ENCODE results near the gene KLHL29. TPM values are rescaled to one million over a fixed set of nuclear protein-coding genes. Genes with fewer than 3 reads are reported as not detected.

KLHL29 gene
- total RNA-seq, 1 experiment from 2014 or later: 16.7 TPM

- H3K27me3 ChIP-seq (ENCODE audit: insufficient read depth, low read length): no peaks in the 10 kb centered on the region
- H3K79me2 ChIP-seq (ENCODE audit: insufficient read depth, low read length): no peaks in the 10 kb centered on the region
- TF ChIP-seq EZH2phosphoT487 (IDR thresholded peaks at IDR 0.05; ENCODE audit: borderline replicate concordance) (no peak), ZFX (IDR thresholded peaks at IDR 0.05) (no peak), CEBPB (IDR thresholded peaks at IDR 0.05; ENCODE audit: low read depth) (no peak), POLR2AphosphoS5 (IDR thresholded peaks at IDR 0.05; ENCODE audit: low read depth, low read length) (no peak)
- TF ChIP-seq, protein P1, sequence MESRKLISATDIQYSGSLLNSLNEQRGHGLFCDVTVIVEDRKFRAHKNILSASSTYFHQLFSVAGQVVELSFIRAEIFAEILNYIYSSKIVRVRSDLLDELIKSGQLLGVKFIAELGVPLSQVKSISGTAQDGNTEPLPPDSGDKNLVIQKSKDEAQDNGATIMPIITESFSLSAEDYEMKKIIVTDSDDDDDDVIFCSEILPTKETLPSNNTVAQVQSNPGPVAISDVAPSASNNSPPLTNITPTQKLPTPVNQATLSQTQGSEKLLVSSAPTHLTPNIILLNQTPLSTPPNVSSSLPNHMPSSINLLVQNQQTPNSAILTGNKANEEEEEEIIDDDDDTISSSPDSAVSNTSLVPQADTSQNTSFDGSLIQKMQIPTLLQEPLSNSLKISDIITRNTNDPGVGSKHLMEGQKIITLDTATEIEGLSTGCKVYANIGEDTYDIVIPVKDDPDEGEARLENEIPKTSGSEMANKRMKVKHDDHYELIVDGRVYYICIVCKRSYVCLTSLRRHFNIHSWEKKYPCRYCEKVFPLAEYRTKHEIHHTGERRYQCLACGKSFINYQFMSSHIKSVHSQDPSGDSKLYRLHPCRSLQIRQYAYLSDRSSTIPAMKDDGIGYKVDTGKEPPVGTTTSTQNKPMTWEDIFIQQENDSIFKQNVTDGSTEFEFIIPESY (IDR thresholded peaks at IDR 0.05; ENCODE audit: extremely low read depth, insufficient replicate concordance, low read length): no peak
- no peaks in the 10 kb centered on the region for H3K36me3 ChIP-seq (ENCODE audit: control insufficient read depth in 1 of 2, insufficient read depth in 2 of 2, low read length in 2 of 2)
- no peak overlapping the region for H3K9ac ChIP-seq (ENCODE audit: low read length)
- no peak overlapping the region for H3K27ac ChIP-seq (ENCODE audit: low read depth, low read length)
- no peak overlapping the region for H2AFZ ChIP-seq (ENCODE audit: low read depth, low read length, poor library complexity, severe bottlenecking)
- H3K9me3 ChIP-seq (ENCODE audit: control insufficient read depth in 1 of 2, insufficient read depth in 1 of 2, low read depth in 1 of 2, low read length in 2 of 2): no peaks in the 10 kb centered on the region
- H3K4me1 ChIP-seq (ENCODE audit: control insufficient read depth in 1 of 2, insufficient read depth in 2 of 2, low read length in 2 of 2): peaks cover 0 to 10% of the 10 kb centered on the region in 2 experiments; a peak in 2 of 4 replicates
- H3K9me2 ChIP-seq (ENCODE audit: insufficient read depth): no peaks in the 10 kb centered on the region
- H3K4me2 ChIP-seq (ENCODE audit: low read length): no peak overlapping the region
- ChIA-PET CTCF (no interaction called here), POLR2A (no interaction called here), RAD21 (ENCODE audit: low non-redundant PET in 1 of 2, low total read pairs in 2 of 2, uncharacterized antibody in 2 of 2, unreplicated experiment in 2 of 2) (no interaction called here)
- H4K20me1 ChIP-seq (ENCODE audit: insufficient read depth): no peaks in the 10 kb centered on the region
- BruUV-seq (replicated peaks): no TSS peak
- DNase-seq (ENCODE audit: low read depth, low spot score) (no peak), ATAC-seq (no peak)
- intact Hi-C loops (cut with micrococcal nuclease): loop anchor here (5.0 kb wide), 1 partner anchor 388 kb away; no protein-coding TSS in a partner anchor
- H3K4me3 ChIP-seq (replicated peaks in 1 of 2; ENCODE audit: low read depth in 1 of 2, low read length in 2 of 2): no peak overlapping the region
Measured at GRCh38 chr2:23754970-23755369, 370.0 kb downstream of the KLHL29 start.

GRCh38 chr2:23756593-23757292 is 371.8 kb downstream of the KLHL29 start:
- Histone ChIP-seq H3K9me2 (ENCODE audit: insufficient read depth) (no peaks in the 10 kb centered on the region), H3K79me2 (ENCODE audit: insufficient read depth, low read length) (no peaks in the 10 kb centered on the region), H3K9me3 (ENCODE audit: control insufficient read depth in 1 of 2, insufficient read depth in 1 of 2, low read depth in 1 of 2, low read length in 2 of 2) (no peaks in the 10 kb centered on the region), H3K9ac (ENCODE audit: low read length) (no peak overlapping the region), H3K4me2 (ENCODE audit: low read length) (no peak overlapping the region), H3K4me3 (replicated peaks in 1 of 2; ENCODE audit: low read depth in 1 of 2, low read length in 2 of 2) (no peak overlapping the region), H3K4me1 (ENCODE audit: control insufficient read depth in 1 of 2, insufficient read depth in 2 of 2, low read length in 2 of 2) (peaks cover 0 to 10% of the 10 kb centered on the region in 2 experiments; a peak in 2 of 4 replicates), H3K36me3 (ENCODE audit: control insufficient read depth in 1 of 2, insufficient read depth in 2 of 2, low read length in 2 of 2) (no peaks in the 10 kb centered on the region), H3K27ac (ENCODE audit: low read depth, low read length) (no peak overlapping the region), H2AFZ (ENCODE audit: low read depth, low read length, poor library complexity, severe bottlenecking) (no peak overlapping the region), H4K20me1 (ENCODE audit: insufficient read depth) (no peaks in the 10 kb centered on the region), H3K27me3 (ENCODE audit: insufficient read depth, low read length) (no peaks in the 10 kb centered on the region)
- POLR2A ChIA-PET: no interaction called here
- CTCF ChIA-PET: no interaction called here
- DNase-seq (ENCODE audit: low read depth, low spot score) (no peak), ATAC-seq (no peak)
- TF ChIP-seq FOSL1 (IDR thresholded peaks at IDR 0.05; ENCODE audit: low read depth): no peak
- TF ChIP-seq, protein P2, sequence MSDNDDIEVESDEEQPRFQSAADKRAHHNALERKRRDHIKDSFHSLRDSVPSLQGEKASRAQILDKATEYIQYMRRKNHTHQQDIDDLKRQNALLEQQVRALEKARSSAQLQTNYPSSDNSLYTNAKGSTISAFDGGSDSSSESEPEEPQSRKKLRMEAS (IDR thresholded peaks at IDR 0.05): no peak
- TF ChIP-seq JUND (IDR thresholded peaks at IDR 0.05): no peak
- TF ChIP-seq, protein P1 (IDR thresholded peaks at IDR 0.05; ENCODE audit: extremely low read depth, insufficient replicate concordance, low read length): no peak
- TF ChIP-seq ZNF274 (IDR thresholded peaks at IDR 0.05; ENCODE audit: low read depth, low read length): no peak
- TF ChIP-seq YY1 (IDR thresholded peaks at IDR 0.05; ENCODE audit: extremely low read depth, insufficient replicate concordance, low read depth, low read length): no peak
- TF ChIP-seq EZH2phosphoT487 (IDR thresholded peaks at IDR 0.05; ENCODE audit: borderline replicate concordance): no peak
- TF ChIP-seq CEBPB (IDR thresholded peaks at IDR 0.05; ENCODE audit: low read depth): no peak
- no peak for TF ChIP-seq POLR2A (IDR thresholded peaks at IDR 0.05; ENCODE audit: borderline replicate concordance, extremely low read depth, insufficient read depth, insufficient read length)
- TF ChIP-seq EZH2 (IDR thresholded peaks at IDR 0.05): no peak
- no peak for TF ChIP-seq ELF1 (IDR thresholded peaks at IDR 0.05; ENCODE audit: borderline replicate concordance, low read depth)
- TF ChIP-seq EGR1 (IDR thresholded peaks at IDR 0.05; ENCODE audit: low read depth): no peak
- intact Hi-C loops (cut with micrococcal nuclease): loop anchor here (5.0 kb wide), 1 partner anchor 389 kb away; no protein-coding TSS in a partner anchor
- RAD21 ChIA-PET (ENCODE audit: low non-redundant PET in 1 of 2, low total read pairs in 2 of 2, uncharacterized antibody in 2 of 2, unreplicated experiment in 2 of 2): no interaction called here
- no TSS peak for BruUV-seq (replicated peaks)
